Calu3 (cell line): ENCODE data around the gene GOLGA8S. TPM values are rescaled to one million over a fixed set of nuclear protein-coding genes. Genes with fewer than 3 reads are reported as not detected.

Experiments
- total RNA-seq: library from RNA; stranded (reverse); gene quantifications from 2 replicates; pipeline ENCODE4 v1.2.3, GENCODE V29; 2022

The GOLGA8S gene
- total RNA-seq, 1 experiment from 2014 or later = 0.09 TPM

Other genes starting within 250 kb of the GOLGA8S start
- gene GOLGA6L1, start 217.9 kb upstream of the GOLGA8S start, total RNA-seq = not detected in 2 replicates
- gene GOLGA6L26, start 20.6 kb upstream of the GOLGA8S start, total RNA-seq = not detected in 2 replicates
- not detected in 2 replicates for gene GOLGA6L2, start 92.5 kb downstream of the GOLGA8S start, total RNA-seq
- not detected in 2 replicates for gene MKRN3, start 210.9 kb downstream of the GOLGA8S start, total RNA-seq